ENCODE measurements around the gene PARPBP. TPM values are rescaled to one million over a fixed set of nuclear protein-coding genes. Genes with fewer than 3 reads are reported as not detected.
A peak's percentile ranks its signal among the peaks of the same experiment; 100 is the strongest.

PARPBP gene
- total RNA-seq, 2 experiments from 2014 or later = 32.9 to 48.3 TPM

DNA sequence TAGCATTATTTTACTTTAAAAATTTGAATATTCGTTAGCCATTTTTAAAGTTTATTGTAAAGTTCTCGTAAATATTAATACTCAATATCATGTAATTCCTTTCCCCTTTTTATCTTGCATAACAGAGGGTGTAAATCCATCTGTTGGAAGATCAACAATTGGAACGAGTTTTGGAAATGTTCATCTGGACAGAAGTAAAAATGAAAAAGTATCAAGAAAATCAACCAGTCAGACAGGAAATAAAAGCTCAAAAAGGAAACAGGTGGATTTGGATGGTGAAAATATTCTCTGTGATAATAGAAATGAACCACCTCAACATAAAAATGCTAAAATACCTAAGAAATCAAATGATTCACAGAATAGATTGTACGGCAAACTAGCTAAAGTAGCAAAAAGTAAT, 75.8 kb downstream of the PARPBP start:
- no peaks in the 10 kb centered on the region for H4K20me1 ChIP-seq (ENCODE audit: insufficient read depth, low read length)
- H2AFZ ChIP-seq (ENCODE audit: low read length) = no peak overlapping the region
- ChIA-PET CTCF (ENCODE audit: unreplicated experiment) (no interaction called here), POLR2A (interaction anchor here (0.6 kb wide), 1 partner anchor 245 kb away, joined by 3 read pairs; no protein-coding TSS in a partner anchor)
- H3K79me2 ChIP-seq (ENCODE audit: insufficient read depth, low read depth, low read length) = no peaks in the 10 kb centered on the region
- no peak overlapping the region for H3K4me2 ChIP-seq (ENCODE audit: low read length)
- intact Hi-C loops (cut with micrococcal nuclease; ENCODE audit: unreplicated experiment) = no loop called here
- peaks cover 16% of the 10 kb centered on the region; the same call in 1 of the 2 replicates for H3K36me3 ChIP-seq (ENCODE audit: insufficient read depth, low read length)
- H3K9me2 ChIP-seq (ENCODE audit: insufficient read depth, low read length) = no peaks in the 10 kb centered on the region
- no peaks in the 10 kb centered on the region for H3K9me3 ChIP-seq (ENCODE audit: low read length)
- no peaks in the 10 kb centered on the region for H3K4me1 ChIP-seq (ENCODE audit: insufficient read depth, low read length, poor library complexity, severe bottlenecking)
- no peak for TF ChIP-seq EZH2phosphoT487 (IDR thresholded peaks at IDR 0.05; ENCODE audit: borderline replicate concordance, low read depth, low read length)
- TF ChIP-seq, protein P1, sequence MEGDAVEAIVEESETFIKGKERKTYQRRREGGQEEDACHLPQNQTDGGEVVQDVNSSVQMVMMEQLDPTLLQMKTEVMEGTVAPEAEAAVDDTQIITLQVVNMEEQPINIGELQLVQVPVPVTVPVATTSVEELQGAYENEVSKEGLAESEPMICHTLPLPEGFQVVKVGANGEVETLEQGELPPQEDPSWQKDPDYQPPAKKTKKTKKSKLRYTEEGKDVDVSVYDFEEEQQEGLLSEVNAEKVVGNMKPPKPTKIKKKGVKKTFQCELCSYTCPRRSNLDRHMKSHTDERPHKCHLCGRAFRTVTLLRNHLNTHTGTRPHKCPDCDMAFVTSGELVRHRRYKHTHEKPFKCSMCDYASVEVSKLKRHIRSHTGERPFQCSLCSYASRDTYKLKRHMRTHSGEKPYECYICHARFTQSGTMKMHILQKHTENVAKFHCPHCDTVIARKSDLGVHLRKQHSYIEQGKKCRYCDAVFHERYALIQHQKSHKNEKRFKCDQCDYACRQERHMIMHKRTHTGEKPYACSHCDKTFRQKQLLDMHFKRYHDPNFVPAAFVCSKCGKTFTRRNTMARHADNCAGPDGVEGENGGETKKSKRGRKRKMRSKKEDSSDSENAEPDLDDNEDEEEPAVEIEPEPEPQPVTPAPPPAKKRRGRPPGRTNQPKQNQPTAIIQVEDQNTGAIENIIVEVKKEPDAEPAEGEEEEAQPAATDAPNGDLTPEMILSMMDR (conservative IDR thresholded peaks at IDR 0.05; ENCODE audit: low read length) = no peak
- BruUV-seq (replicated peaks) = no TSS peak
- no peak overlapping the region for H3K27ac ChIP-seq (ENCODE audit: low read depth, low read length, poor library complexity, severe bottlenecking)
- H3K4me3 ChIP-seq (ENCODE audit: low read depth, low read length, poor library complexity, severe bottlenecking) = no peak overlapping the region
- no peak for DNase-seq (ENCODE audit: low spot score)

DNA sequence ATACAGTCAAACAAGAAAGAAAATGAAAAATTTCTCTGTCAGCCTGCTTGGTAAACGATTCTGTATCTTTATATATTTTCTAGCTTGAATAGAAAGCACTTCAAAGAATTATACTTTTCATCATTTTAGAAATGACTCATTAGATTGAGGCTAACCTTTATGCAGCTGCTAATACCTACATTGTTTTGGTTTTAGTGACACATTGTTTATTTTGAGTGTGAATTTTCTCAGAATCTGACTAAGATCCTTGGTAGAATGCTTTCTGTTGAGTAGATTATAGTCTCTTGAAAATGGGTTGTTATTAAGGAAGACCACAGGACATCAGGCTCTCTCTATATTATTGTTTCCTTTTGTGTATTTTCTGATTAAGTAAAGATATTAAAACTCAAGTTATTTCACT, 77.8 kb downstream of the PARPBP start, which contains the start of gene PMCH:
Gene PMCH (minus strand): TSS at position 45 of the 400 bp plus-strand sequence. CDS start 63 bp downstream, outside the sequence.
- CTCF ChIA-PET (ENCODE audit: unreplicated experiment) = no interaction called here
- Histone ChIP-seq H3K27ac (ENCODE audit: low read depth, low read length, poor library complexity, severe bottlenecking) (no peak within 1 kb of the TSS), H3K9me2 (ENCODE audit: insufficient read depth, low read length) (no peaks in the 10 kb centered on the region), H3K9me3 (ENCODE audit: low read length) (no peaks in the 10 kb centered on the region), H3K4me3 (ENCODE audit: low read depth, low read length, poor library complexity, severe bottlenecking) (no peak within 1 kb of the TSS), H3K79me2 (ENCODE audit: insufficient read depth, low read depth, low read length) (no peaks in the 10 kb centered on the region), H4K20me1 (ENCODE audit: insufficient read depth, low read length) (no peaks in the 10 kb centered on the region), H3K4me1 (ENCODE audit: insufficient read depth, low read length, poor library complexity, severe bottlenecking) (peaks cover 8% of the 10 kb centered on the region), H3K4me2 (ENCODE audit: low read length) (no peak within 1 kb of the TSS), H2AFZ (ENCODE audit: low read length) (no peak within 1 kb of the TSS), H3K36me3 (ENCODE audit: insufficient read depth, low read length) (peaks cover 20% of the 10 kb centered on the region; the same call in 1 of the 2 replicates)
- intact Hi-C loops (cut with micrococcal nuclease; ENCODE audit: unreplicated experiment) = no loop called here
- no peak for DNase-seq (ENCODE audit: low spot score)
- BruUV-seq (replicated peaks) = no TSS peak
- TF ChIP-seq EZH2phosphoT487 (IDR thresholded peaks at IDR 0.05; ENCODE audit: borderline replicate concordance, low read depth, low read length) = no peak
- TF ChIP-seq, protein P1 (conservative IDR thresholded peaks at IDR 0.05; ENCODE audit: low read length) = no peak
- POLR2A ChIA-PET = no interaction called here

DNA sequence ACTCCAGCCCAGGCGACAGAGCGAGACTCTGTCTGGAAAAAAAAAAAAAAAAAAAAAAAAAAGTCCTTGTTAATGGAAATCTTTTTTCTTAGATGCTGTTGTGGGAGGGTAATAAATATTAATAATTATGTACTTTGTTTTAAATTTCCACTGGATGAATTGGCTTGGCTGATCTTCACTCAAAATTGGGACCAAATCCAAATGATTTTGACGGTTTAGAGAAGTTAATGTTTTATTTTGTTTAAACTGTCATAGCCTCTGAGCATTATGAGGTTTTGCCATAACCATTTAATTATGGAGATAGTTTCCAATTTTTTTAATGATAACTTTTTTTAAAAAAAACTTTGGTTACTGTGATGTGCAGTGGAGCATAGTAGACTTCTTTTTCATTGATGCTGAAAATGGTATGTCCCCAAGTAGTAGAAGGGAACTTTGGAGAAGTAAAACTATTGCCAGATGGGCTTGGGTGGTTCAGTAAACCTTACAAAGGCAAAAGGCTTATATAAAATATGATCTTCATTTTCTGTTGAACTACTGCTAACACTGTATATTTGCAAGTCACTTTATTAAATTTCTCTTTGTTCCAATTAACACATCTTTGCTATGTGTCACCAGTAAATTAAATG, 81.6 kb downstream of the PARPBP start:
- no peaks in the 10 kb centered on the region for H4K20me1 ChIP-seq (ENCODE audit: insufficient read depth, low read length)
- H3K9me2 ChIP-seq (ENCODE audit: insufficient read depth, low read length) = no peaks in the 10 kb centered on the region
- peaks cover 8% of the 10 kb centered on the region for H3K4me1 ChIP-seq (ENCODE audit: insufficient read depth, low read length, poor library complexity, severe bottlenecking)
- no peaks in the 10 kb centered on the region for H3K79me2 ChIP-seq (ENCODE audit: insufficient read depth, low read depth, low read length)
- H3K4me3 ChIP-seq (ENCODE audit: low read depth, low read length, poor library complexity, severe bottlenecking) = no peak overlapping the region
- H3K36me3 ChIP-seq (ENCODE audit: insufficient read depth, low read length) = peaks cover 38% of the 10 kb centered on the region
- no TSS peak for BruUV-seq (replicated peaks)
- TF ChIP-seq, protein P1 (conservative IDR thresholded peaks at IDR 0.05; ENCODE audit: low read length) = no peak
- TF ChIP-seq EZH2phosphoT487 (IDR thresholded peaks at IDR 0.05; ENCODE audit: borderline replicate concordance, low read depth, low read length) = no peak
- ChIA-PET POLR2A (no interaction called here), CTCF (ENCODE audit: unreplicated experiment) (no interaction called here)
- no peak overlapping the region for H3K27ac ChIP-seq (ENCODE audit: low read depth, low read length, poor library complexity, severe bottlenecking)
- peak; percentile 22 for DNase-seq (ENCODE audit: low spot score)
- intact Hi-C loops (cut with micrococcal nuclease; ENCODE audit: unreplicated experiment) = no loop called here
- no peak overlapping the region for H2AFZ ChIP-seq (ENCODE audit: low read length)
- H3K4me2 ChIP-seq (ENCODE audit: low read length) = no peak overlapping the region
- H3K9me3 ChIP-seq (ENCODE audit: low read length) = no peaks in the 10 kb centered on the region
